ENCODE results near the gene MBTPS1. TPM values are rescaled to one million over a fixed set of nuclear protein-coding genes. Genes with fewer than 3 reads are reported as not detected.

The MBTPS1 gene
- total and polyA plus RNA-seq, 10 of the 15 experiments (the other 5 are each of a cell fraction or from before 2014, with no cell fraction given): 1.3 to 43.9 (median 35.2) TPM

GRCh38 chr16:84015399-84015798 is 101.3 kb downstream of the MBTPS1 start (continued):
- TF ChIP-seq CUX1 (IDR thresholded peaks at IDR 0.05; ENCODE audit: insufficient replicate concordance, low read depth, low read length): no peak
- no peak for TF ChIP-seq PML (IDR thresholded peaks at IDR 0.05; ENCODE audit: low read length)
- no peak for TF ChIP-seq USF1 (IDR thresholded peaks at IDR 0.05; ENCODE audit: borderline replicate concordance, extremely low read length, insufficient read depth, low read depth, low read length)

- Histone ChIP-seq H3K9me3 (replicated peaks; ENCODE audit: control insufficient read depth, insufficient read depth, low read length) (no peaks in the 10 kb centered on the region; the same call in 2 of the 3 replicates), H3K9ac (ENCODE audit: control insufficient read depth, insufficient read depth, low read length) (no peak overlapping the region), H3K27ac (ENCODE audit: control insufficient read depth, insufficient read depth) (no peak overlapping the region), H3K4me1 (ENCODE audit: control insufficient read depth, insufficient read depth, low read length) (no peaks in the 10 kb centered on the region), H3K36me3 (ENCODE audit: control insufficient read depth in 2 of 2, insufficient read depth in 2 of 2, low read length in 1 of 2) (no peaks in the 10 kb centered on the region), H3K4me3 (no peak overlapping the region), H3K79me2 (ENCODE audit: control insufficient read depth, insufficient read depth, low read length) (no peaks in the 10 kb centered on the region), H3K4me2 (ENCODE audit: control insufficient read depth, insufficient read depth) (no peak overlapping the region), H4K20me1 (ENCODE audit: control insufficient read depth, insufficient read depth) (no peaks in the 10 kb centered on the region), H2AFZ (ENCODE audit: control insufficient read depth, low read depth, low read length) (no peak overlapping the region), H3K27me3 (replicated peaks in 1 of 2; ENCODE audit: control insufficient read depth in 2 of 2, insufficient read depth in 2 of 2, low read length in 1 of 2) (no peaks in the 10 kb centered on the region)
- no peak for DNase-seq (ENCODE audit: low read depth, low spot score)
- no TSS peak for BruUV-seq (replicated peaks)
- ChIA-PET POLR2A (no interaction called here), CTCF (interaction anchor here (0.6 to 0.7 kb wide), 2 partner anchors 74 to 937 kb away, joined by 3 to 5 read pairs; no protein-coding TSS in a partner anchor), SMC1A (ENCODE audit: uncharacterized antibody, unreplicated experiment) (no interaction called here), RAD21 (ENCODE audit: unreplicated experiment) (no interaction called here)
- intact Hi-C loops (cut with micrococcal nuclease; ENCODE audit: unreplicated experiment) (no loop called here), in situ Hi-C loops (cut with MboI) (no loop called here)
- 65% methylated on average over 14 of the region's 14 CpGs for WGBS (ENCODE audit: insufficient coverage, insufficient replicate concordance, low lambda C conversion rate, missing lambda C conversion rate)
- ATAC-seq: no peak
- FAIRE-seq: no peak
- TF ChIP-seq PBX3 (IDR thresholded peaks at IDR 0.05; ENCODE audit: insufficient replicate concordance, low read depth, low read length) (no peak), POU2F2 (IDR thresholded peaks at IDR 0.05; ENCODE audit: borderline replicate concordance, low read depth, low read length) (no peak), TARDBP (IDR thresholded peaks at IDR 0.05; ENCODE audit: borderline replicate concordance) (no peak), RBBP5 (conservative IDR thresholded peaks at IDR 0.05) (no peak), SRF (IDR thresholded peaks at IDR 0.05; ENCODE audit: low read depth in 2 of 2, low read length in 2 of 2) (no peak), HDAC6 (IDR thresholded peaks at IDR 0.05; ENCODE audit: unreplicated experiment) (no peak), MXI1 (IDR thresholded peaks at IDR 0.05; ENCODE audit: low read depth, low read length) (no peak), BMI1 (IDR thresholded peaks at IDR 0.05; ENCODE audit: borderline replicate concordance) (no peak), HSF1 (IDR thresholded peaks at IDR 0.05; ENCODE audit: low read depth, low read length) (no peak), KLF5 (IDR thresholded peaks at IDR 0.05; ENCODE audit: partially characterized antibody) (no peak)
Measured at GRCh38 chr16:84014570-84015327, 102.0 kb downstream of the MBTPS1 start.

Data from GM12878 (cell line).